SK-N-SH treated with all-trans-retinoic acid at 6 μM for 48 hours (cell line): ENCODE data around the gene CHRNA7.
"Not testable (repeated sequence)": the region's sequence is repeated elsewhere in the genome, so short reads cannot be mapped to it uniquely, and the experiment has no call there.

ENCODE experiments used
- ATAC-seq: fragments of 200-7000 bp; cut with Tn5 transposase; 3 replicates; pipeline ENCODE4 v1.9.1; 2020; ENCODE audit warnings: mild to moderate bottlenecking, moderate library complexity
- BACH2 ChIP-seq: fragments of 250-450 bp; sonication (Bioruptor Pico); IDR thresholded peaks from 2 replicates; pipeline ENCODE4 v1.9.0; 2021; ENCODE audit warnings: mild to moderate bottlenecking, borderline replicate concordance
- CREB5 ChIP-seq: fragments of 250-450 bp; sonication (Bioruptor Pico); IDR thresholded peaks from 2 replicates; pipeline ENCODE4 v1.5.1; 2020; ENCODE audit warnings: low read depth, mild to moderate bottlenecking, moderate library complexity
- ESRRG ChIP-seq: fragments of 250-450 bp; sonication (Bioruptor Pico); IDR thresholded peaks from 2 replicates; pipeline ENCODE4 v1.6.1; 2021; ENCODE audit warnings: mild to moderate bottlenecking
- GLIS3 ChIP-seq: fragments of 250-450 bp; sonication (Bioruptor Pico); IDR thresholded peaks from 2 replicates; pipeline ENCODE4 v1.5.0; 2020; ENCODE audit warnings: mild to moderate bottlenecking, moderate library complexity
- ISL1 ChIP-seq: fragments of 250-450 bp; sonication (Bioruptor Pico); IDR thresholded peaks from 2 replicates; pipeline ENCODE4 v2.1.2; 2022; ENCODE audit warnings: mild to moderate bottlenecking, moderate library complexity
- OSR1 ChIP-seq: fragments of 250-450 bp; sonication (Bioruptor Pico); IDR thresholded peaks from 2 replicates; pipeline ENCODE4 v1.8.0; 2022; ENCODE audit warnings: moderate library complexity, mild to moderate bottlenecking, inconsistent platforms
- RARB ChIP-seq: fragments of 250-450 bp; sonication (Bioruptor Pico); IDR thresholded peaks from 2 replicates; pipeline ENCODE4 v1.8.0; 2021; ENCODE audit warnings: mild to moderate bottlenecking, moderate library complexity
- ZNF70 ChIP-seq: fragments of 450-650 bp; formaldehyde crosslinking; IDR thresholded peaks from 2 replicates; pipeline ENCODE4 v1.5.0; 2020; ENCODE audit warnings: mild to moderate bottlenecking, moderate library complexity
- TF ChIP-seq, protein P1 (sequence below): fragments of 250-450 bp; sonication (Bioruptor Pico); IDR thresholded peaks from 2 replicates; pipeline ENCODE4 v1.5.0; 2020; ENCODE audit warnings: mild to moderate bottlenecking, moderate library complexity

CHRNA7 gene

GRCh38 chr15:32162143-32162542, 131.8 kb downstream of the CHRNA7 start:
- not testable (repeated sequence) for ATAC-seq

DNA sequence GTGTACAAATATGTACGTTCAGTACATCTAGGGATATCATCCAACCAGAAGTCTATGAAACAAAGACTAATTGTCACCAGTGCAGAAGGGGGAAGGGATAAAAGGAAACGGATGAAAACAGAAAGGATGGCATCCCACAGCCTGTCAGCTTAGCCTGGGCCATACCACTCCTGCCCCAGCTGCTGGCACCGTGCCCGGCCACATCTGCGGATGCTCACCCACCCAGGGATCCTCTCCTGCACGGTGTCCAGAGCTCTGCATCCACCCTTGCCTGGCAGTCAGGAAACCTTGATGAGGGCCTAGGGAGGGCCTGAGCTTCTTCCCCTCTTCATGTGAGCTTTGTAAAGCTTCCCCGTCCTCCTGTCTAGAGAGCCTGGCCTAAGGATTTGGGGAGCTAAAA, 133.8 kb downstream of the CHRNA7 start:
- ATAC-seq, result peak; percentile 67

DNA sequence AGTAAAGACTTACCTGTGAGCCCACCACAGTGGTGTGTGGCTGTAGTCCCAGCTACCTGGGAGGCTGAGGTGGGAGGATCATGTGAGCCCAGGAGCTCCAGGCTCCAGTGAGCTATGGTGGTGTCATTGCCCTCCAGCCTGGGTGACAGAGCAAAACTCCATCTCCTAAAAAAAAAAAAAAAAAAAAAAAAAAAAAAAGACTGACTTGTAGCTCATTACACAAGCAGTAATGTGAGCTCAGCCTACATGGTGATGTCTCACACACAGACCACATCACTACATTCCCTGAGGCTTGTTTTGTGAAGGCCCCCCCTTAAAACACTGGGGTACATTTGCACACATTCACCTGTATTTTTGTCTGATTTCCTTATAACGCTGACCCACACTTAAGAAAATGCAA, 134.4 kb downstream of the CHRNA7 start:
- not testable (repeated sequence) for ATAC-seq

- ATAC-seq, result not testable (repeated sequence)
Measured at GRCh38 chr15:32165775-32166174, 135.5 kb downstream of the CHRNA7 start.

GRCh38 chr15:32166270-32166669, 136.0 kb downstream of the CHRNA7 start:
- ATAC-seq, result not testable (repeated sequence)

DNA sequence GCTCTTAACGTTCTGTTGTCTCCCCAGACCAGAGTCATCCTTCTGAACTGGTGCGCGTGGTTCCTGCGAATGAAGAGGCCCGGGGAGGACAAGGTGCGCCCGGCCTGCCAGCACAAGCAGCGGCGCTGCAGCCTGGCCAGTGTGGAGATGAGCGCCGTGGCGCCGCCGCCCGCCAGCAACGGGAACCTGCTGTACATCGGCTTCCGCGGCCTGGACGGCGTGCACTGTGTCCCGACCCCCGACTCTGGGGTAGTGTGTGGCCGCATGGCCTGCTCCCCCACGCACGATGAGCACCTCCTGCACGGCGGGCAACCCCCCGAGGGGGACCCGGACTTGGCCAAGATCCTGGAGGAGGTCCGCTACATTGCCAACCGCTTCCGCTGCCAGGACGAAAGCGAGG, 137.6 kb downstream of the CHRNA7 start:
- ATAC-seq, result not testable (repeated sequence)

DNA sequence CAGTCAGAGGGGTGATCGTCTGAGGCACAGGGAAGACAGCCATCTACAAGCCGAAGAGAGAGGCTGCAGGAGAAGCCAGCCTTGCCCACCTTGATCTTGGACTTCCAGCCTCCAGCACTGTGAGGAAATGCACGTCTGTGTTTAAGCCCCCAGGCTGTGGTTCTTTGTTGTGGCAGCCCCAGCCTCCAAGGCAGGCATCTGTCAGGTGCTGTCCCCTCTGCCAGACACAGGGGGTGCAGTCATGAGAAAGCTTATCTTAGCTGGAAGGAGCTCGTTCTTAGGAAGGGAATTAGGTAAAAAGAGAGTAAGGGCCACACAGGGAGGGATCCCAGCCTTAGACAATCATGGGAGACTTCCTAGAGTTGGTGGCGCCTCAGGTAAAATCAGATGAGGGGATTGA, 150.3 kb downstream of the CHRNA7 start:
- not testable (repeated sequence) for ATAC-seq

GRCh38 chr15:32193780-32194179, 163.5 kb downstream of the CHRNA7 start:
- ATAC-seq, result not testable (repeated sequence)

DNA sequence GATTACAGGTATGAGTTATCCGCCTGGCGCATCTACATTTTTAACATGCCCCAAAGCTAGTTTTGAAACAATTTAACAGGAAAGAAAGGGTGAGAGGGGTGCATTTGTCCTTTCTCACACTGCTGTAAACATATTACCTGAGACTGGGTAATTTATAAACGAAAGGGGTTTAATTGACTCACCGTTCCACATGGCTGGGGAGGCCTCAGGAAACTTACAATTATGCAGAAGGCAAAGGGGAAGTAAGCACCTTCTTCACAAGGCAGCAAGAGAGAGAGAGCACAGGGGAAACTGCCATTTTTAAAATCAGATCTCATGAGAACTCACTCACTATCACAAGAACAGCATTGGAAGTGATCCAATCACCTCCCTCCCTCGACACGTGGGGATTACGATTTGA, 165.9 kb downstream of the CHRNA7 start:
- ATAC-seq, result not testable (repeated sequence)

DNA sequence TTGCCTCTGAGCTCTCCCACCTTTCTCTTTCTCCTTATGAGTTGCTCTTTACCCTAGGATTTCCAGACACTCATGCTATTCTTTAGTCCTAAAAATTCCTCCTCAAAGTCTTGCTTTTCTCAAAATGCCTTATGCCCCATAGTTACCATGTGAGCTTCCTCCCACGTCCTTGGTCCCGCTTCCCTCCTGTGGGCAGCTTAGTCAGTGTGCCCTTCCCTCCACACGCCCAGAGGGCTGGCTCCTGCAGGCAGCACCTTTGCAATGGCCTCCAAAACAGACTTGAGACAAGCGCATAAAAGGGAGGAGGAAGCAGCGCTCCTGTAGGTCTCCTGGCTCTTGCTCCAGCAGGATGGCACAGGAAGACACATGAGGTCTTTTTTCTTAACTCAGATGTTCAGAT, 168.6 kb downstream of the CHRNA7 start:
- not testable (repeated sequence) for ATAC-seq

- ATAC-seq, result not testable (repeated sequence)
Measured at GRCh38 chr15:32209081-32209480, 178.8 kb downstream of the CHRNA7 start.

- no peak for ATAC-seq
- TF ChIP-seq ESRRG (CRISPR knock-in tag), result no peak
- TF ChIP-seq ZNF70 (CRISPR knock-in tag), result no peak
- no peak for TF ChIP-seq RARB (CRISPR knock-in tag)
- TF ChIP-seq BACH2, result no peak
- no peak for TF ChIP-seq CREB5 (CRISPR knock-in tag)
- TF ChIP-seq OSR1 (CRISPR knock-in tag), result no peak
- TF ChIP-seq GLIS3, result no peak
- TF ChIP-seq, protein P1, sequence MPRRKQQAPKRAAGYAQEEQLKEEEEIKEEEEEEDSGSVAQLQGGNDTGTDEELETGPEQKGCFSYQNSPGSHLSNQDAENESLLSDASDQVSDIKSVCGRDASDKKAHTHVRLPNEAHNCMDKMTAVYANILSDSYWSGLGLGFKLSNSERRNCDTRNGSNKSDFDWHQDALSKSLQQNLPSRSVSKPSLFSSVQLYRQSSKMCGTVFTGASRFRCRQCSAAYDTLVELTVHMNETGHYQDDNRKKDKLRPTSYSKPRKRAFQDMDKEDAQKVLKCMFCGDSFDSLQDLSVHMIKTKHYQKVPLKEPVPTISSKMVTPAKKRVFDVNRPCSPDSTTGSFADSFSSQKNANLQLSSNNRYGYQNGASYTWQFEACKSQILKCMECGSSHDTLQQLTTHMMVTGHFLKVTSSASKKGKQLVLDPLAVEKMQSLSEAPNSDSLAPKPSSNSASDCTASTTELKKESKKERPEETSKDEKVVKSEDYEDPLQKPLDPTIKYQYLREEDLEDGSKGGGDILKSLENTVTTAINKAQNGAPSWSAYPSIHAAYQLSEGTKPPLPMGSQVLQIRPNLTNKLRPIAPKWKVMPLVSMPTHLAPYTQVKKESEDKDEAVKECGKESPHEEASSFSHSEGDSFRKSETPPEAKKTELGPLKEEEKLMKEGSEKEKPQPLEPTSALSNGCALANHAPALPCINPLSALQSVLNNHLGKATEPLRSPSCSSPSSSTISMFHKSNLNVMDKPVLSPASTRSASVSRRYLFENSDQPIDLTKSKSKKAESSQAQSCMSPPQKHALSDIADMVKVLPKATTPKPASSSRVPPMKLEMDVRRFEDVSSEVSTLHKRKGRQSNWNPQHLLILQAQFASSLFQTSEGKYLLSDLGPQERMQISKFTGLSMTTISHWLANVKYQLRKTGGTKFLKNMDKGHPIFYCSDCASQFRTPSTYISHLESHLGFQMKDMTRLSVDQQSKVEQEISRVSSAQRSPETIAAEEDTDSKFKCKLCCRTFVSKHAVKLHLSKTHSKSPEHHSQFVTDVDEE, result no peak
- TF ChIP-seq ISL1 (CRISPR knock-in tag), result no peak
Measured at GRCh38 chr15:32218666-32219065, 188.4 kb downstream of the CHRNA7 start.
